ENCODE data around the gene IWS1.

DNA sequence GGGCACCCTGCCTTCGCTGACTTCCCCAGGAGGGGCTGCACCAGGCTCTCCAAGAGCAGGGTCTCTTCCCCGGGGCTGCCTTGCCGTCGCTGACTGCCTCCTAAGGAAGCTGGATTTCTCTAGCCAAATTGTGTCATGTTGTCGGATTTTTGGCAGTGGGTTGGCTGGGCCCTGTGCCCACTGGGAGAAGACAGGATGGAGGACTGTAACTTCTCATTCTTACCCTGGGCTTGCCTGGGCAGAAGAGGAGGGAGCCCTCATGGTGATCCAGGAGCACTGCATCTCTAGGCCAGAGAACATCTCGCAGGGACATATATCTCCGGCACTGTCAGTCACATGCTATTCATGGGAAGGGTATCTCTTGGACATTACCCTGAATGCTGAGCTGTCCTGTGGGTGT is 15.5 kb upstream of the IWS1 start:
- TF ChIP-seq EZH2 (IDR thresholded peaks at IDR 0.05; ENCODE audit: insufficient read depth, poor library complexity, severe bottlenecking) (no peak), EZH2phosphoT487 (IDR thresholded peaks at IDR 0.05; ENCODE audit: insufficient read depth, low read depth) (no peak)
